Measurements from ENCODE around the gene KIR3DL3.
"Not testable (repeated sequence)": the region's sequence is repeated elsewhere in the genome, so short reads cannot be mapped to it uniquely, and the experiment has no call there.

Gene KIR3DL3

DNA sequence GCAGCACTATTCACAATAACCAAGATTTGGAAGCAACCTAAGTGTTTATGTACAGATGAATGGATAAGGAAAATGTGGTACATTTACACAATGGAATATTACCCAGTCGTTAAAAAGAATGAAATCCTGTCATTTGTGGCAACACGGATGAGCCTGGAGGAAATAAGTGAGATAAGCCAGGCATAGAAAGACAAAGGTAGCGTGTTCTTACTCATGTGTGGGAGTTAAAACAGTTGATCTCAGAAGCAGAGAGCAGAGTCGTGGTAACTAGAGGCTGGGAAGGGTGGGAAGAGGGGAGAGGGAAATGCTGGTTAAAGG lies 32.0 kb upstream of the KIR3DL3 start:
- TF ChIP-seq, protein P1, sequence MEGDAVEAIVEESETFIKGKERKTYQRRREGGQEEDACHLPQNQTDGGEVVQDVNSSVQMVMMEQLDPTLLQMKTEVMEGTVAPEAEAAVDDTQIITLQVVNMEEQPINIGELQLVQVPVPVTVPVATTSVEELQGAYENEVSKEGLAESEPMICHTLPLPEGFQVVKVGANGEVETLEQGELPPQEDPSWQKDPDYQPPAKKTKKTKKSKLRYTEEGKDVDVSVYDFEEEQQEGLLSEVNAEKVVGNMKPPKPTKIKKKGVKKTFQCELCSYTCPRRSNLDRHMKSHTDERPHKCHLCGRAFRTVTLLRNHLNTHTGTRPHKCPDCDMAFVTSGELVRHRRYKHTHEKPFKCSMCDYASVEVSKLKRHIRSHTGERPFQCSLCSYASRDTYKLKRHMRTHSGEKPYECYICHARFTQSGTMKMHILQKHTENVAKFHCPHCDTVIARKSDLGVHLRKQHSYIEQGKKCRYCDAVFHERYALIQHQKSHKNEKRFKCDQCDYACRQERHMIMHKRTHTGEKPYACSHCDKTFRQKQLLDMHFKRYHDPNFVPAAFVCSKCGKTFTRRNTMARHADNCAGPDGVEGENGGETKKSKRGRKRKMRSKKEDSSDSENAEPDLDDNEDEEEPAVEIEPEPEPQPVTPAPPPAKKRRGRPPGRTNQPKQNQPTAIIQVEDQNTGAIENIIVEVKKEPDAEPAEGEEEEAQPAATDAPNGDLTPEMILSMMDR (IDR thresholded peaks at IDR 0.05; ENCODE audit: low read length, missing control alignments): no peak
- DNase-seq (ENCODE audit: low read depth): no peak
- H3K4me3 ChIP-seq (replicated peaks; ENCODE audit: low read depth, low read length): no peak overlapping the region

DNA sequence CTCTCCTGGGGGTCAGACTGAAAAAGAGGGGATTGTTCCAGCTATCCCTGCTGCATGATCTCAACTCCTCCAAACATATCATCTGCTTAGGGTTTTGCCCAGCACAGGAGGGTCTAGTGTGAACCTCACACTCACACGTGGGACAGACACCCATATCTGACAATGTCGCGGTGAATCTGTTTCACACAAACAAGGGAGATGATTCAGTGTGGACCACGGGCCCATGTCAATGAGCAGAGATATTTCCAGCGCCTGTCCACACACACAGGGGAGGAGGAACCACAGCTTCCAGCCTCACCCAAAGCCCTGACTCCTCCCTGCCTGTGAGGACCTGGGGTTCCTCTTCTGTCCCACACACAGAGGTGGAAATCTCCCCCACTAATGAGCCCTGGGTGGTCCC lies 29.6 kb upstream of the KIR3DL3 start:
- H3K4me3 ChIP-seq (replicated peaks; ENCODE audit: low read depth, low read length): no peak overlapping the region
- no peak for DNase-seq (ENCODE audit: low read depth)
- TF ChIP-seq, protein P1 (IDR thresholded peaks at IDR 0.05; ENCODE audit: low read length, missing control alignments): no peak

DNA sequence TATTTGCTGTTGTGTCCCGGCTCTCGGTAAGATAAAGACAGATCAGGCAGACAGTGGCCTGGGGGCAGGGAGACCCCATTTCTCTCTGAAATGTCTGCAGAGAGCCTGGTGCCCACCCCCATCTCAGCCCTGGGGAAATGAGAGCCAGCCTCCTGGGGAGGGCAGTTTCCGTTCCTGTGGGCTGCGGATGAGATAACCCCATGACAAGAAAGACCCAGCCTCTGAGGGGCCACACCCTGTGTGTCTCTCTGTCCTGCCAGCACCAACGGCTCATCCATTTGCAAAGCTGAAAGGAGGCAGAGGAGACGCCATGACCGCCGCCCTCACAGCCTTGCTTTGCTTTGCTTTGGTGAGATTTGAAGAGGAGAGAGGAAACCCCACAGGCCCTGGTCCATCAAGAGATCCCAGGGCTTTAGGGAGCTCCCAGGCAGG lies 28.1 kb upstream of the KIR3DL3 start:
- H3K4me3 ChIP-seq (replicated peaks; ENCODE audit: low read depth, low read length): no peak overlapping the region
- no peak for DNase-seq (ENCODE audit: low read depth)
- TF ChIP-seq, protein P1 (IDR thresholded peaks at IDR 0.05; ENCODE audit: low read length, missing control alignments): no peak

DNA sequence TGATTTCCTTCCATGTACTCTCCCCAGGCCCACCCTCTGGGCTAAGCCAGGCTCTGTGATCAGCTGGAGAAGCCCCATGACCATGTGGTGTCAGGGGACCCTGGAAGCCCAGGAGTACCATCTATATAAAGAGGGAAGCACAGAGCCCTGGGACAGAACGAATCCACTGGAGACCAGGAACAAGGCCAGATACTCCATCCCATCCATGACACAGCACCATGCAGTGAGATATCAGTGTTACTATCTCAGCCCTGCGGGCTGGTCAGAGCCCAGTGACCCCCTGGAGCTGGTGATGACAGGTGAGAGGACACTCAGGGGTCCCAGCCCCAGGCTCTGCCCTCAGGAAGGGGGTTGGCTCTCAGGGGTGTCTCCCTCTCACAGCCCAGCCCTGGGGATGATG lies 27.5 kb upstream of the KIR3DL3 start:
- TF ChIP-seq, protein P1 (IDR thresholded peaks at IDR 0.05; ENCODE audit: low read length, missing control alignments): no peak
- no peak for DNase-seq (ENCODE audit: low read depth)
- H3K4me3 ChIP-seq (replicated peaks; ENCODE audit: low read depth, low read length): no peak overlapping the region

DNA sequence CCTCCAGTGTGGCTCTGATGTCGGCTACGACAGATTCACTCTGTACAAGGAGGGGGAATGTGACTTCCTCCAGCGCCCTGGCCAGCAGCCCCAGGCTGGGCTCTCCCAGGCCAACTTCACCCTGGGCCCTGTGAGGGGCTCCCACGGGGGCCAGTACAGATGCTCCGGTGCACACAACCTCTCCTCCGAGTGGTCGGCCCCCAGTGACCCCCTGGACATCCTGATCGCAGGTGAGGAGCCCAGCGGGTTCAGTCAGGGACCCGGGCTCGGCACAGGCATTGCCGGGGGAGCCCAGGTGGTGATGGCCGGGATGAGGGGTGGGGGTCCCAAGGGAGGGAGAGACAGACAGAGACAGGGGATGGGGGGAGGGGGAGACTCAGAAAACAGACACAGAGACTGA lies 26.5 kb upstream of the KIR3DL3 start:
- H3K4me3 ChIP-seq (replicated peaks; ENCODE audit: low read depth, low read length); DNase-seq (ENCODE audit: low read depth): not testable (repeated sequence)

DNA sequence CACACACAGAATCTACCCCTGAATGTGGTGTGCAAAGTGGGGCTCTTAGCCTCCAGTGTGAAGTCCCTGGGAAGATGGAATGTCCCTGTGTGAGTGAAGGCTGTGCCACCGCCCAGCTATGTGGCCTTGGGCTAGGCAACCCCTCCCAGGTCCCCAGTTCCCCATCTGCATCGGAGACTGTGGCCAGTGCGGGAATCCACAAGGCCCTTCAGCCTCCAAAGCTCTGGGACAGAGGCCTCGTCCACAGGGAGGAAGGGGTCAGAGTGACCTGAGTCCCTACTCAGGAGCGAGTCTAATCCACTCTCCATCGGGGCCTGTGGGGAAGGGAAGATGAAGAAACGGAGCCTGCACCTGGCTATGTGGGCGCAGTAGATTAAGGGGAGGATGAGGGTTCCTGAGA lies 19.3 kb upstream of the KIR3DL3 start:
- no peak for DNase-seq (ENCODE audit: low read depth)
- no peak overlapping the region for H3K4me3 ChIP-seq (replicated peaks; ENCODE audit: low read depth, low read length)
- TF ChIP-seq, protein P1 (IDR thresholded peaks at IDR 0.05; ENCODE audit: low read length, missing control alignments): no peak

DNA sequence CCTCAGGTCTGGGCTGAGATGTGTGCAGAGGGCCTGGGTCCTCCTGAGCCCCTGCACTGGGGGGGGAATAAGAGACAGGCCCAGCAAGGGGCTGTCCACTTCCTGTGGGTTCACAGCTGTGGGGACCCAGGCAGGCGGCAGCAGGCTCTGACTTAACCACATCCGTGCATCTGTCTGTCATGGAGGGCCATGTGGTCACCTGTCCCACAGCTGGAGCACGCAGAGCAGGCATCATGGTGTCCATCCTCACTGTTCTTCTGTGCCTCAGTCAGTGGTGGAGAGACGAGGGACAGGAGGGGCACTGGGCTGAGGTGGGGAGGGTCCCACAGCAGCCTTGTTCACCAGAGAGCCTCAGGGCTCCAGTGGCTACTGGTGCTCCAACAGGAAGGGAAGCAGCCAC lies 16.3 kb upstream of the KIR3DL3 start:
- H3K4me3 ChIP-seq (replicated peaks; ENCODE audit: low read depth, low read length): no peak overlapping the region
- no peak for DNase-seq (ENCODE audit: low read depth)
- TF ChIP-seq, protein P1 (IDR thresholded peaks at IDR 0.05; ENCODE audit: low read length, missing control alignments): no peak

DNA sequence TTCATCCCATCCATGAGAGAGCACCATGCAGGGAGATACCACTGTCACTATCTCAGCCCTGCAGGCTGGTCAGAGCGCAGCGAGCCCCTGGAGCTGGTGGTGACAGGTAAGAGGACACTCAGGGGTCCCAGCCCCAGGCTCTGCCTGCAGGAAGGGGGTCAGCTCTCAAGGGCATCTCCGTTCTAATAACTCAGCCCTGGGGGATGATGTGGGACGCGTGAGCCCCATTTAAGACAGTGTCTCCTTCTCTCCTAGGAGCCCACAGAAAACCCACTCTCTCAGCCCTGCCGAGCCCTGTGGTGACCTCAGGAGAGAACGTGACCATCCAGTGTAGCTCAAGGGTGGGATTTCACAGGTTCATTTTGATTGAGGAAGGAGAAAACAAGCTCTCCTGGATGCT lies 15.5 kb upstream of the KIR3DL3 start:
- no peak overlapping the region for H3K4me3 ChIP-seq (replicated peaks; ENCODE audit: low read depth, low read length)
- TF ChIP-seq, protein P1 (IDR thresholded peaks at IDR 0.05; ENCODE audit: low read length, missing control alignments): no peak
- DNase-seq (ENCODE audit: low read depth): no peak

Data from fibroblast of pulmonary artery (primary cell).